AG04450 (cell line): Measurements from ENCODE around the gene NOXA1. TPM values are rescaled to one million over a fixed set of nuclear protein-coding genes. Genes with fewer than 3 reads are reported as not detected.

Source experiments
- CTCF ChIA-PET: fragments of 300-600, 350-600 bp; formaldehyde crosslinking; extraction: SDS; loops from one replicate; lab custom pipeline; 2022; ENCODE audit warnings: antibody characterized with exemption, inconsistent platforms; lab: Charles Lee
- POLR2A ChIA-PET: fragments of 350-600 bp; formaldehyde crosslinking; extraction: SDS; loops from one replicate; lab custom pipeline; 2021; ENCODE audit warnings: antibody characterized with exemption, inconsistent platforms; lab: Yijun Ruan, JAX
- DNase-seq: peaks from one replicate; pipeline ENCODE4 v3.0.0-alpha.2; 2011; ENCODE audit warnings: low read depth, low spot score
- H3K27ac ChIP-seq: one replicate; pipeline ENCODE4 v1.5.1; 2012; ENCODE audit warnings: low read depth, low read length, control low read depth
- H3K27me3 ChIP-seq: one replicate; pipeline ENCODE4 v1.6.0; 2012; ENCODE audit warnings: low read length; ENCODE audit not compliant: control insufficient read depth, insufficient read depth
- H3K4me3 ChIP-seq: 2 replicates; pipeline ENCODE4 v1.5.1; 2011; ENCODE audit warnings: mild to moderate bottlenecking, low read depth, low read length, control low read depth
- H3K9me3 ChIP-seq: 2 replicates; pipeline ENCODE4 v1.5.1; 2012; ENCODE audit warnings: low read length; ENCODE audit not compliant: control insufficient read depth, insufficient read depth
- CTCF ChIP-seq: IDR thresholded peaks from 2 replicates; pipeline ENCODE4 v1.5.1; 2011; ENCODE audit warnings: low read depth, low read length, control low read depth, inconsistent platforms
- polyA plus RNA-seq: library from polyadenylated mRNA; depleted of rRNA; stranded (reverse); fragments of >200 nt; gene quantifications from 2 replicates; pipeline ENCODE4 v1.2.3, GENCODE V29; 2011

NOXA1 gene
- polyA plus RNA-seq, 1 experiment = 0.06 TPM

GRCh38 chr9:137430723-137431415 lies 7.7 kb downstream of the NOXA1 start:
- peaks cover 5% of the 10 kb centered on the region; the same call in 1 of the 2 replicates for H3K9me3 ChIP-seq
- CTCF ChIA-PET = no interaction called here

GRCh38 chr9:137431416-137431931 lies 8.3 kb downstream of the NOXA1 start:
- ChIA-PET CTCF (interaction anchor here (1.3 kb wide), 1 partner anchor 8 kb away, joined by 6 read pairs; the partner anchor contains the start of genes EXD3 and NOXA1), POLR2A (no interaction called here)
- H3K4me3 ChIP-seq = no peak overlapping the region
- H3K27ac ChIP-seq = no peak overlapping the region
- H3K27me3 ChIP-seq = peaks cover 4% of the 10 kb centered on the region
- DNase-seq = no peak
- peaks cover 5% of the 10 kb centered on the region; the same call in 1 of the 2 replicates for H3K9me3 ChIP-seq
- no peak for TF ChIP-seq CTCF

More at GRCh38 chr9:137430723-137431415, 7.7 kb downstream of the NOXA1 start:
- Histone ChIP-seq H3K27me3 (peaks cover 4% of the 10 kb centered on the region), H3K4me3 (no peak overlapping the region), H3K27ac (no peak overlapping the region)
- POLR2A ChIA-PET = no interaction called here
- no peak for DNase-seq
- TF ChIP-seq CTCF = no peak

- TF ChIP-seq CTCF = no peak
- no peak for DNase-seq
- H3K9me3 ChIP-seq = peaks cover 5% of the 10 kb centered on the region; the same call in 1 of the 2 replicates
- ChIA-PET POLR2A (interaction anchor here (0.6 kb wide), 1 partner anchor 22 kb away, joined by 7 read pairs; no protein-coding TSS in a partner anchor), CTCF (interaction anchor here (1.0 to 1.3 kb wide), 2 partner anchors 9 to 10 kb away, joined by 6 to 9 read pairs; partner anchors contain the start of genes EXD3 and NOXA1)
- no peak overlapping the region for H3K27ac ChIP-seq
- H3K4me3 ChIP-seq = no peak overlapping the region
- H3K27me3 ChIP-seq = no peaks in the 10 kb centered on the region
Observed at GRCh38 chr9:137432687-137433348, 9.6 kb downstream of the NOXA1 start.

GRCh38 chr9:137433349-137433915 lies 10.2 kb downstream of the NOXA1 start:
- CTCF ChIA-PET = interaction anchor here (1.0 kb wide), 1 partner anchor 11 kb away, joined by 9 read pairs; the partner anchor contains the start of genes EXD3 and NOXA1
- POLR2A ChIA-PET = no interaction called here
- H3K27ac ChIP-seq = no peak overlapping the region
- no peak for DNase-seq
- H3K4me3 ChIP-seq = no peak overlapping the region
- TF ChIP-seq CTCF = no peak
- no peaks in the 10 kb centered on the region for H3K27me3 ChIP-seq
- no peaks in the 10 kb centered on the region; the same call in 1 of the 2 replicates for H3K9me3 ChIP-seq
